Glutamatergic neuron (in vitro differentiated cells): ENCODE data around the gene EPHB2. TPM values are rescaled to one million over a fixed set of nuclear protein-coding genes. Genes with fewer than 3 reads are reported as not detected.

Experiments
- DNase-seq: peaks from one replicate; pipeline ENCODE4 v3.0.0; 2022
- H3K27ac Mint-ChIP-seq: one replicate; pipeline ENCODE4 v1.8.0; 2020; ENCODE audit warnings: mild to moderate bottlenecking, mixed read lengths, inconsistent platforms; ENCODE audit not compliant: unreplicated experiment
- H3K27me3 Mint-ChIP-seq: one replicate; pipeline ENCODE4 v1.8.0; 2020; ENCODE audit warnings: mild to moderate bottlenecking, moderate library complexity, mixed read lengths, inconsistent platforms; ENCODE audit not compliant: unreplicated experiment
- H3K36me3 Mint-ChIP-seq: one replicate; pipeline ENCODE4 v1.8.0; 2020; ENCODE audit warnings: mild to moderate bottlenecking, mixed read lengths, inconsistent platforms; ENCODE audit not compliant: unreplicated experiment
- H3K4me1 Mint-ChIP-seq: one replicate; pipeline ENCODE4 v1.8.0; 2020; ENCODE audit warnings: mild to moderate bottlenecking, low read depth, mixed read lengths, inconsistent platforms; ENCODE audit not compliant: unreplicated experiment
- H3K4me3 Mint-ChIP-seq: one replicate; pipeline ENCODE4 v1.8.0; 2020; ENCODE audit warnings: mild to moderate bottlenecking, mixed read lengths, inconsistent platforms; ENCODE audit not compliant: unreplicated experiment
- H3K9me3 Mint-ChIP-seq: one replicate; pipeline ENCODE4 v1.8.0; 2020; ENCODE audit warnings: mild to moderate bottlenecking, moderate library complexity, mixed read lengths, inconsistent platforms; ENCODE audit not compliant: unreplicated experiment
- total RNA-seq: library from RNA; stranded (reverse); fragmentation: NEBNext Ultra II Directional; extraction: Animal tissue kit (Norgen Biotek cat#: 25700); gene quantifications from one replicate; pipeline ENCODE4 v1.2.1, GENCODE V29; 2021; ENCODE audit not compliant: unreplicated experiment
- TF ChIP-seq, protein P1 (sequence below): fragments of 200-600 bp; sonication (generic); IDR thresholded peaks from one replicate; pipeline ENCODE4 v1.5.0; 2021; ENCODE audit not compliant: partially characterized antibody, unreplicated experiment

EPHB2 gene
- total RNA-seq, 1 donor from 2014 or later = 93.0 TPM

DNA sequence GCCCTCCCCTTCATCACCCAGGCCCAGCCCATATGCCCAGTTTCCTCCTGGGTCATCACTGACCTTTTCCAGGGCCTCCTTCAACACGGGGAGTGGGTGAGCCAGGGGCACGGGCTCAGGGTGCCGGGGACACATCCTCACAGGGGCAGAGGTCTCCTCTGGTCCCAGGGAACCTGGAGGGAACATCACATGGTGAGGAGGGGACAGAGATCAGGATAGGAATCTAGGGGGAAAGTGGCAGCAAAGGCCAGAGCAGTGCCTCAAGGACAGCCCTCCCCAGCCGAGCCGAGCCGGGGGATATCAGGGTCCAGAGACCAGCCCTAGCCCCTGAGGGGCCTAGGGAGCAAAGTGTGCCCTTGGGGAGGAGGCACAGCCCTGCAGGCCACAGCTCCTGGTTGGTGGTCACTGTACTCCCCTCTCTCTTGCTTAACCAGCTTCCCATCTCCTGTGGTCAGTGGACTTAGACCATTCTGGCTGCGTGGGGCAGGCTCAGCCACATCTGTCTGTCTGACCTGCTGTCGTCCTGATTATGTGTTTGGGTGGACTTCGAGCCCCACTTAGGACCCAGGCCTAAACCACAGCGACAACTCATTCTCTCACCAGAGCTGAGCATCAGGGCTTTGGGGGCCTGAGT is 252.5 kb downstream of the EPHB2 start:
- Mint-ChIP-seq H3K4me3 (no peak overlapping the region), H3K27me3 (peaks cover 2% of the 10 kb centered on the region), H3K9me3 (peaks cover 7% of the 10 kb centered on the region), H3K27ac (no peak overlapping the region), H3K4me1 (no peaks in the 10 kb centered on the region), H3K36me3 (peaks cover 14% of the 10 kb centered on the region)
- TF ChIP-seq, protein P1, sequence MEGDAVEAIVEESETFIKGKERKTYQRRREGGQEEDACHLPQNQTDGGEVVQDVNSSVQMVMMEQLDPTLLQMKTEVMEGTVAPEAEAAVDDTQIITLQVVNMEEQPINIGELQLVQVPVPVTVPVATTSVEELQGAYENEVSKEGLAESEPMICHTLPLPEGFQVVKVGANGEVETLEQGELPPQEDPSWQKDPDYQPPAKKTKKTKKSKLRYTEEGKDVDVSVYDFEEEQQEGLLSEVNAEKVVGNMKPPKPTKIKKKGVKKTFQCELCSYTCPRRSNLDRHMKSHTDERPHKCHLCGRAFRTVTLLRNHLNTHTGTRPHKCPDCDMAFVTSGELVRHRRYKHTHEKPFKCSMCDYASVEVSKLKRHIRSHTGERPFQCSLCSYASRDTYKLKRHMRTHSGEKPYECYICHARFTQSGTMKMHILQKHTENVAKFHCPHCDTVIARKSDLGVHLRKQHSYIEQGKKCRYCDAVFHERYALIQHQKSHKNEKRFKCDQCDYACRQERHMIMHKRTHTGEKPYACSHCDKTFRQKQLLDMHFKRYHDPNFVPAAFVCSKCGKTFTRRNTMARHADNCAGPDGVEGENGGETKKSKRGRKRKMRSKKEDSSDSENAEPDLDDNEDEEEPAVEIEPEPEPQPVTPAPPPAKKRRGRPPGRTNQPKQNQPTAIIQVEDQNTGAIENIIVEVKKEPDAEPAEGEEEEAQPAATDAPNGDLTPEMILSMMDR = no peak
- no peak for DNase-seq

GRCh38 chr1:22966309-22966708 is 255.7 kb downstream of the EPHB2 start:
- H3K9me3 Mint-ChIP-seq = peaks cover 14% of the 10 kb centered on the region
- no peak for DNase-seq
- peaks cover 3% of the 10 kb centered on the region for H3K27me3 Mint-ChIP-seq
- peaks cover 14% of the 10 kb centered on the region for H3K36me3 Mint-ChIP-seq
- H3K4me3 Mint-ChIP-seq = no peak overlapping the region
- H3K27ac Mint-ChIP-seq = no peak overlapping the region
- TF ChIP-seq, protein P1 = no peak
- peaks cover 10% of the 10 kb centered on the region for H3K4me1 Mint-ChIP-seq

- H3K27ac Mint-ChIP-seq = no peak overlapping the region
- no peak for DNase-seq
- H3K27me3 Mint-ChIP-seq = peaks cover 3% of the 10 kb centered on the region
- H3K9me3 Mint-ChIP-seq = peaks cover 14% of the 10 kb centered on the region
- no peak overlapping the region for H3K4me3 Mint-ChIP-seq
- peaks cover 14% of the 10 kb centered on the region for H3K36me3 Mint-ChIP-seq
- peaks cover 20% of the 10 kb centered on the region for H3K4me1 Mint-ChIP-seq
- TF ChIP-seq, protein P1 = no peak
These were observed 257.2 kb downstream of the EPHB2 start for GRCh38 chr1:22967833-22968232.

- Mint-ChIP-seq H3K27me3 (peaks cover 3% of the 10 kb centered on the region), H3K4me3 (no peak overlapping the region), H3K36me3 (peaks cover 14% of the 10 kb centered on the region), H3K27ac (no peak overlapping the region), H3K9me3 (peaks cover 14% of the 10 kb centered on the region), H3K4me1 (peaks cover 20% of the 10 kb centered on the region)
- no peak for DNase-seq
- TF ChIP-seq, protein P1 = no peak
These were observed 258.7 kb downstream of the EPHB2 start for GRCh38 chr1:22969304-22969709.

DNA sequence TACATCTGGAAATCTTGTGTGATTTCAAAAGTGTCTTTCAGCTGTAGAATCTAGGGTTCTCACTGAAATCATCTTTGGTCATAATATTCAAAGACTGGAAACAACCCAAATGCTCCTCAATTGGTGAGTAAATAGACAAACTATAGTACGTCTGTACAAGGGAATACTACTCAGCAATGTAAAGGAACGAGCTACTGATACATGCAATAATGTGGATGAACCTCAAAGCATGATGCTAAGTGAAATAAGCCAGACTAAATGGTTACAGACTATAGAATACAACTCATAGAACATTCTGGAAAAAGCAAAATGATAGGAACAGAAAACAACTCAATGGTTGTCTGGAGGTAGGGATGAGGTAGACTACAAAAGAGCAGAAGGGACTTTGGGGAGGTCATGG is 259.5 kb downstream of the EPHB2 start:
- Mint-ChIP-seq H3K9me3 (peaks cover 14% of the 10 kb centered on the region), H3K27me3 (peaks cover 3% of the 10 kb centered on the region), H3K36me3 (peaks cover 14% of the 10 kb centered on the region), H3K4me3 (no peak overlapping the region), H3K27ac (no peak overlapping the region), H3K4me1 (peaks cover 20% of the 10 kb centered on the region)
- TF ChIP-seq, protein P1 = no peak
- DNase-seq = no peak
